Measurements from ENCODE around the gene FIBCD1.
A peak's percentile ranks its signal among the peaks of the same experiment; 100 is the strongest.

FIBCD1 gene

GRCh38 chr9:130905902-130906734, 32.9 kb downstream of the FIBCD1 start:
- no peak for DNase-seq

- DNase-seq: no peak
Observed at GRCh38 chr9:130905125-130905901, 33.7 kb downstream of the FIBCD1 start.

DNA sequence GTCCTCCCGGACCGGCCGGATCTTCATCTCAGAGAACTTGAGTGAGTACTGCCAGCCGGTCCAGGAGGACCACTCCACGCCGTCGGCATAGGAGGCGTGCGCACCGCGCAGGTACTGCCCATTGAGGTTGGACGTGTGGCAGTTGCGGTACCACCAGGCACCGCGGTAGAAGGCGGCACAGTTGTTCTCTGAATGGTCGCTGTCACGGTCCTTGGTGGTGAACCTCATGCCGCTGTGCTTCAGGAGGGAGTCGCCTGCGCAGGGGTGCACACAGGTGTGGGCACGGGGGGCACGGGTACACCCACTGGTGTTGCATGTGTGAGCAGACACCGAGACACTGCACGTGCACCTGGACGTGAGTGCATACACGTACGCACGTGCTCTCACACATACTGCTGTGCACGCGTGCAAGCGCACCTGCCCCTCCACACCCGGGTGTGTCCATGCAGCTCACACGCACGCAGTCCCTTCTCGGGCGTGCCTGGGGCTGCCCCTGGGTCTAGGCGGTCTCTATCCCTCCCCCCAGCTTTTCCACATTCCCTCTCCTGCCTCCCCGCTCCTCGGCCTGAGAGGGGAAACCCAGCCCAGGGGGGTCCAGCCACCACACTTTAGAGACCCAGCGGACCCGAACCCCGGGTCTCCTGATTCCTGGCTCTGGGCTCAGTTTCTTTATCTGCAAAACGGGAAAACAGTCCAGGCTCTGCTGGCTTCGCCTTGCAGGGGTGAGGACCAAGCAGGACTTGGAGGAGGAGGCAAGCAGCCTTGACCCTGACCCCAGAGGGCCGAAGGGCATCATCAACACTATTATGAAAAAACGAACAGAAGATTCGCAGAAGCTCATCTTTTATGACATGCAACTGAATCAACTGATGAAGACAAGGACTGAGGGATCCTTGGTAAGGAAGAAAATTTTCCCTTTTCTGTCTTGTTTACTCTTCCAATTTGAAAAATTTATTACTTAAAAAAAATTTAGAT, 34.7 kb downstream of the FIBCD1 start:
- no peak for DNase-seq

- DNase-seq: no peak
Observed at GRCh38 chr9:130903194-130904069, 35.6 kb downstream of the FIBCD1 start.

- DNase-seq: no peak
Observed at GRCh38 chr9:130902204-130903185, 36.6 kb downstream of the FIBCD1 start.

GRCh38 chr9:130901498-130902203, 37.4 kb downstream of the FIBCD1 start:
- DNase-seq: peak in 1 of 2 experiments; percentile 9

DNA sequence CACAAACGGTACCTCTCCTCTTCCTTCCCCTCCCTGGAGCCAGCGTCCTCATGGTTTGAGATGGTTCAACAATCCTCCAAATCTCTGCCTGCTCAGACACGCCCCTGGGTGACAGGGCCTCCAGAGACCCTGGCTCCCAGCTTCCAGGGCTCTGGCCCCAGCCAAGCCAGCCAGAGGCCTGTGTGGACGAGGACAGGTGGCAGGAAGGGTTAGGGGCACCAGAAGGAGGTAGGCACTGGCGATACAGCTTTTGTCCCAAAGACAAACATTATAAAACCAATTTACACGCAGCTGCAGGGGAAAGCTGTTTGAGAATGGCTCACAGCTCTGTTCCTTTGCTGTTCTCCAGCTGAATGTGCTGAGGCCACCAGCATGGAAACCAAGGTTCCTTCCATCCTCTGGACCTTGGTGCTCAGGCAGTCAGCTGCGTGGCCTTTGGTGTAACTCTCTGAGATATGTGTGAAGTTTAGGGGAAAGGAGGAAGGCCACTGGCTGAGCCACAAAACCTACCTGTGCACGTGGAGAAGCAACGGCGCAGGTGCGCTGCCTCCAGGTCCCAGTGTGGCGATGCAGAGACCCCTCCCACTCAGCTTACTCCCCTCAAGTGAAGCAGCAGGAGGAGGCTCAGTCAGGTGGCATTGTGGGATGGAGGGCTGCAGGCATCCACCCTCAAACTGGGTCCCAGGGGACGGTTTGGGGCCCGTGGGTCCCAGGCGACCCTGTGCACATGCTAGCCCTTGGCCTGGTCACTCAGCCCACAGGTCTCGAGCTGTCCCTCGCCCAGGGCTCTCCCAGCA, 38.1 kb downstream of the FIBCD1 start:
- no peak for DNase-seq

DNA sequence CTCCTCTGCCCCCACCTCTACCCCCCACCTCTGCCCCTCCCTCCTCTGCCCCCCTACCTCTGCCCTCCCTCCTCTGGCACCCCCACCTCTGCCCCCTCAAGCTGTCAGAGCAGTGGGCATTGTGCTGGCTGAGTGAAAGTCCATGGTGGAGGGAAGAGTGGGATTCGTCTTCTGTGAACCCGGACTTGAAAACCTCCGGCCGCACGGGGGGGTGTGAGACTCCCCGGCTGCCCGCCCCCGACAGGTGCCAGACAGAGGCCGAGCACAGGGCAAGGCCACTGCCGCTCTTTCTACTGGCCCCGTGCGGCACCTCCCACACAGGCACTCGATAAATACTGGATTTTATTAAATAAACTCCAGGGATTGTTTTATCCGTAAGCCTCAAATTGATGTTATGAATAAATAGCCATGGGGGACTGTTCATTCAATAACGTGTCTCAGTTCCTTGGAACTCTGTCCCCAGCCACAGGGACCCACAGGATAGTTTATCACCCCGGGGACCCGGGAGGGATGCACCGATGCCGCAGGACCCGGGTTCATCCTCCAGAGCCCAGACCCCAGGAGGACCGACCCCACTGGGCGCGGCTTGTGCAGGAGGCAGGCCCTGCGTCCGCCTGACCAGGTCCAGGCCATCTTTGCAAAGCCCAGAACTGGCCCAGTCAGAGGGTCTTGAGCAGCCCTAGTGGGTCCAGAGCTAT, 39.8 kb downstream of the FIBCD1 start:
- no peak for DNase-seq

DNA sequence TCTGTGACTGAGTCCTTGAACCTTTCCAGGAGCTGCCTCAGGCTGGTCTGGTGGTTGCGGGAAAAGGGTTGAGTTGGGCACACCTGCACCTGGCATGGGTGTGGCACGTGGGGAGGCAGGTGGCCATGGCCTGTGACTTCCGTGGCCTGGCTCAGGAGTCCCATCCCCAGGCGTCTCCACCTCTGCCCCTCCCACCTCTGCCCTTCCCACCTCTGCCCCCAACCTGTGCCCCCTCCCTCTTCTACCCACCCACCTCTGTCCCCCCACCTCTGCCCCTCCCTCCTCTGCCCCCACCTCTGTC, 40.5 kb downstream of the FIBCD1 start:
- DNase-seq: no peak

DNA sequence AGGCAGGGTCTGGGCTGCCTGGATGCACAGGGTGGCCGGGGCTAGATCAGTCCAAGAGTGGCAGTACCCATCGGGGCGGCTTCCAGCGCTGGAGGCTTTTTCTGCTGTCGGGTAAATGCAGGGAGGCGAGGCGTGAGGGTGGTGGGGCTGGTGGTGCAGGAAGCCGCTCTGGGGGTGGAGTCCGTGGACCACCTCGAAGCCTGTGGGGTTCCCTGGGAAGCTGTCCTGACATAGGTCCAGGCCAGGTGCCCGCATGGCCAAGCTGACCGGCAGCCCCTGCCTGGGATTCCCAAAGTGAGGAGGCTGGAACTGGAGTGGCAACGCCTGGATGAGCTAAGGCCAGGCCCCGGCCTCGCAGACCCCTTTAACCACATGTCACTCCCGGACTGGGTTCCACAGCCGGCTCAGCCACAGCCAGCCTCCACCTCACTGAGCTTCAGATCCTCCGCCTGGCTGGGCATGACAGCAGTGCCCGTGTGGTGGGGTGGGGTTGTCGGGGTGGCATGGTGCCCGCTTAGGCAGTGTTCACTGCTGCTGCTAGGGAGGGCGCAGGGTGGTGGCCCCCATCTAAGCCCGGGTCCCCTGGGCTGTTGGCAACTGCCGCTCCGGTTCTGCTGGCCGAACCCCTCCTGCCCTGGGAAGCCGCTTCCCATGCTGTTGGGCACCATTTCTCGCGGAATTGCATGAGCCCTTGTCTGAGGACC, 41.0 kb downstream of the FIBCD1 start:
- DNase-seq: no peak

DNA sequence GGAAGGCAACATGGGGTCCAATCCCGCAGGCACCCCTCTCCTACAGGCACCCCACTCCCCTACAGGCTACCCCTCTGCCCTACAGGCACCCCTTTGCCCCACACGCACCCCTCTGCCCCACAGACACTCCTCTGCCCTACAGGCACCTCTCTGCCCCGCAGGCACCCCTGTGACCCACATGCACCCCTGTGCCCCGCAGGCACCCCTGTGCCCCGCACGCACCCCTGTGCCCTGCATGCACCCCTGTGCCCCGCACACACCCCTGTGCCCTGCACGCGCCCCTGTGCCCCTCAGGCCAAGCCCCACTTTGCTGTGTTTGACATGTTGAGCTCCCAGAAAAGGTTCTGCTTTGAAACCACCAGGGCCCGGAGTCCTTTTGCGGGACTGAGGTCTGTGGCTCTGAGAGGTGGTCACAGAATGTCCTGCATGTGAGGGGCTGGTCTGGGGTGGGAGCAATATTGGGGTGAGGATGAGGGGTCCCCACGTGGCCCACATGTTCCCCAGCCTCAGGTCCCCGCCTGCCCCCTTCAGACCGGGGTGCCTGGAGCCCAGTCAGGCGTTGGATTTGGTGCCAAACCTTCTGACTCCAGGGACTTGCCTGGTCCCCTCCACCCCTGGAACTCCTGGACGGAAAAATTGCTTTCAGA, 41.8 kb downstream of the FIBCD1 start:
- DNase-seq: no peak

- no peak for DNase-seq
Observed at GRCh38 chr9:130896233-130897014, 42.6 kb downstream of the FIBCD1 start, which contains the start of gene QRFP. TSS of gene QRFP (minus strand) at chr9:130896812. CDS start at chr9:130893838, 2,974 bp downstream.

- DNase-seq: no peak
Observed at GRCh38 chr9:130895481-130896232, 43.4 kb downstream of the FIBCD1 start.

DNA sequence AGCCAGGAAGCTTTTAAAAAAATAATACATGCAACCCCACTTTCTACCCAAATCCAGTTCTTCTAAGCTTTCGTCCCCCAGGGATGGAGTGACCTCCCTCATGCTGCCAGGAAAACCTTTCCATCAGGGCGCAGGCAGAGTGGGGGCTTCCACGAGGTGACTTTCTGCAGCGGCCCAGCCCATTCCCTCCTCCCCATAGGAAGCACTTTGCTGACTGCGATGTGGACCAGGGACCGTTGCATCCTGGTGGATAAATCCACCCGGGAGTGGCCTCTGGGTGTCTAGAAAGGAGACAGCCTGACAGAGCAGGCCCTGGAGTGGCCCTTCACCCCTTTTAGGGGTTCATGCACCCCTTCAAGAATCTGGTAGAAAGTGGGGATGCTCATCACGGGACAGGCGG, 44.0 kb downstream of the FIBCD1 start:
- no peak for DNase-seq

DNA sequence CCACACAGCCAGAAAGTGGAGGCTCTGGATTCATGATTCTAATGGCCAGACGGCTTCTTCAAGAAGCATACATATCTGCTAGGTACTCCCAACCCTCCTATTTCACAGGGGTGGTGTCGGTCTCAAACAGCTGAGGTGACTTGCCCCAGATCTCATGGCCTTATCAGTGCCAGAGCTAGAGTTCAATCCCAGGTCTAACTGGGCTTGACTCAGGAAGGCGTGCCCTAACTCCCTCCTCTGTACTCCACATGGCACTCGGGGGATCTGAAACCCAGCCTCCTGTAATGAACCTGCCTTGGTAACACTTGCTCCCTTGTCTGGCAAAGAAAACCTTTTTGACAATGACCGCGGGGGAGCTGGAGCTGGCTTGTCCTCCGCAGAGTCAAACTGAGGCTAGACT, 44.5 kb downstream of the FIBCD1 start:
- no peak for DNase-seq
